ENCODE measurements around the gene SBNO2.
A peak's percentile ranks its signal among the peaks of the same experiment; 100 is the strongest.

The SBNO2 gene

GRCh38 chr19:1154731-1155351 lies 19.2 kb downstream of the SBNO2 start:
- peak; percentile 86 to 95 (median 93) for DNase-seq

GRCh38 chr19:1153891-1154730 lies 20.0 kb downstream of the SBNO2 start:
- no peak for DNase-seq

DNA sequence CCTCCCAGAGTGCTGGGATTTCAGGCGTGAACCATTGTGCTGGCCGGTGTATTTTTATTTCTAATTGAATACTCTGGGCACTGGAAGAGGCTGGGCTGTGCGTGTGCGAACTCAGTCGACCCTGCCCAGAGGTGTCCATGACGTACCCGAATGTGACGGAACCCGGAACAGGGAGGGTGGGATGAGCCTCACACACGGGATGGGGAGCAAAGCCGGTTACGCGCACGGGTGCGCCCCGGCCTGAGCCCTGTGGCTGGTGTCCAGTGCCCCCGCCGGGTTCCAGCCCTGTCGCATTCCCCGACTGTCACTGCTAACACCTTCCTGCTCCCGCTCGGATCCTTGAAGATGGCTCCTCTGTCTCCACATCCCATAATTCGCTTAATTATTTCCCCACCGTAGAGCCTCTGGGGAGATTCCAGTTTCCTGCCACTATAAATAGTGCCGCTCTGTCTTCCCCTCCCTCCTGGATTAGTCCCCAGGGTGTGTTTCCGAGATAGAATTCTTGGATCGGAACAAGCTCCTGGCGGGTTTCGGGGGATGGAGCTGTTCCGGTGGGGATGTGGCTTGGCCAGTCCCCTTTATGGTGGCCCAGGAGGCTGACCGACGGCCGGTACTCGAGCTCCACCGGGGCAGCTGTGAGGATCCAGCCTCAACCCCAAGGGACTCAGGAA lies 22.0 kb downstream of the SBNO2 start:
- DNase-seq, result no peak

DNA sequence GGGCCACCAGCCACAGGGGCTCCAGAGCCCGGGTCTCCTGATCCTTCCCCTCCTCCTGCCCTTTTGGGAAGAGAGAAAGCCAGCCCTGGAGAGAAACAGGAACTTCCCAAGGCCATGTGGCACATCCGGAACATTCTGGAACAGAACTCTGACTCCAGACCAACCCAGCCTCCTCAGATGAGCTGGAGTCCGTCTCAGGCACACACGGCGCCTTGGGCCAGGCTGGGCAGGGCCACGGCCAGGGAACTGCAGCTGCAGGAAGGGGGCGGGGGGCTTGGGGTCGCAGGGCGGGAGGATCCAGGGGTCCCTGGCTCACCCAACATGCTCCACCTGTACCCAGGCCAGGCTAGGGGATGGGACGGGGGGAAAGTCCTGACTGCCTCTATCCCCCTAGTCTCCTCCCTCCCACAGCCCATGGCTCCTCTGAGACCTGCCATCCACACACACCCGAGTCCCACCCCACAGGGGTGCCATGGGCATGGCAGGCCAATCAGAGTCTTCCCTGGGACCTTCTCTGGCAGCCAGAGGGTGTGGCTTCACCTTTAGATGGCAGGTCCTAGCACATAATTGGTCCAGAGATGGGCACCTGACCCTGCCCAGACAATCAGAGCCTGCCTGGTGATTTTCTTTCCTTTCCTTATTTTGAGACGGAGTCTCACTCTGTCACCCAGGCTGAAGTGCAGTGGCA lies 22.9 kb downstream of the SBNO2 start:
- peak in 2 of 4 experiments; percentile 34 to 42 for DNase-seq

GRCh38 chr19:1150333-1151036 lies 23.6 kb downstream of the SBNO2 start:
- no peak for DNase-seq

DNA sequence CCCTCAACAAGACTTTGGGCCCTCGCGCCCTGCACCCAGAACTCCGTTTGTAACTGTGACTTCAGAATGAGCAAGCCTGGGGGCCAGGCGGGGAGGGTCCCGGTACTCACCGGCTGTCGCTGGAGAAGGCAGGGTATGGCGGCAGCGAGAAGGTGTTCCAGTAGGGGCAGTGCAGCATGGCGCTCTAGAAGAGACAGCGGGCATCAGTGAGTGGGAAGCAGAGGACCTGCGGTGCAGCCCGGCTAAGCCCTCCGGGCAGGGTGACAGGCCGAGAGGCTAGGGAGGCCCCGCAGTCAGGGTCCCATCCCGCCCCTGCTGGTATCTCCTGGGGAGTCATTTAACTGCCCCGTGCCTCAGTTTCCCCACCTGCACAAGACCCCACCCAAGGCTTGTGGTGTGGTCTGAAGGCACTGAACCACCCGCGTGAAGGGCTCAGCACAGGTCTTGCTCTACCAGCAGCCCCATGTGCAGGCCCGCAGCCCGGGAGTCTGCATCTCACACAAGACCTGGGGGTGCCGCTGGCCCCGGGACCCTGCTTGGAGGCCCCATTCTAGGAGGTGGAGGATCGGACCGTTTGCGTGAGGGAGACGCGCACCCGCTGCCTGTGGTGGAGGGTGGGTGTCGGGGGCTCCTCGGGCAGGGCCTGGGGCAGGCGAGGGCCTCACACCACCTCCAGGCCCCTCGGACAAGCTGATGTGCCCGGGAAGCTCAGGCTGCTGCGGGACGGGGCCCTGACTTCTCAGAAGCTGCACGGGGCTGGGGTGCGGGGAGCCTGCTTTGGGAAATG lies 24.6 kb downstream of the SBNO2 start:
- no peak for DNase-seq

DNA sequence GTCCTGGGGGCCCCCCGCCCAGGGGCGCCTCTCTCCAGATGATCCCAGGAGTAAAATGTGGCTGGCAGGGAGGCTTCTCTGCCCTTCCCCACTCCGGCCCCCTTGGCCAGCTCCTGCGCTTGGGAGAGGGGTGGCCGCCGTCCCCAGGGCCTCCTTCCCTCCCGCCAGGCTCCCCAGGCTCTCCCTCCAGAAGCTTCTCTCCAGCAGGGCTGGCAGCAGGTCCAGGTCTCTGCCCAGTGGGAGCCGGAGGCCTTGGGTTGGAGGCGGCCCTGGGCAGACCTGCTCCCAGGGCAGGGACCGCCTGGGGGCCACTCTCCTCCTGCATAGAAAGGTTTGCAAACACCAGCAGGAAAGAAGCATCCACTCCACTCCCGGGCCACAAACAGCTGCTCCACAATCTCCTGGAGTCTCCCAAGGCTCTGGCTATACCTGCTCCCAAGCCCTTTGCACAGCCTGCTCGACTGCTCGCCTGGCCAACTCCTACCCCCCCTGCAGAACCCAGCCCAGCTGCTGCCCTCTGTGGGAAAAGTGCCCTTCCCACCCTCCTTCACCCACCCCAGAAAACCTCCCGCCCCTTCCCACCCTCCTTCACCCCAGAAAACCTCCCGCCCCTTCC lies 26.0 kb downstream of the SBNO2 start:
- DNase-seq, result no peak

- no peak for DNase-seq
Measured at GRCh38 chr19:1146858-1147780, 26.9 kb downstream of the SBNO2 start.

DNA sequence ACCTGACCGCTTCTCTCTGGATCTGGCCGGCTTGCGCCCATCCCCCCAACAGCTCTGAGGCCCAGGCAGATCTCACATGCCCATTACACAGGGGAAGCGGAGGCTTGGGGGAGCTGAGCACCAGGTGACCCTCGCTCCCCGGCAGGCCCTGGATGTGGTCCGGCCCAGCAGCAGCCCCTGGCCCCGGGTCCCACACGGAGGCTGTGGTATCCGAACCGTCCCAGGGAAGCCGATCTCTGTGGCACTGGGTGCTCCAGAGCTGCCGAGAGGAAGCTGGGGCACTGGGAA lies 27.7 kb downstream of the SBNO2 start:
- DNase-seq, result no peak

GRCh38 chr19:1145635-1146411 lies 28.2 kb downstream of the SBNO2 start:
- DNase-seq, result no peak

DNA sequence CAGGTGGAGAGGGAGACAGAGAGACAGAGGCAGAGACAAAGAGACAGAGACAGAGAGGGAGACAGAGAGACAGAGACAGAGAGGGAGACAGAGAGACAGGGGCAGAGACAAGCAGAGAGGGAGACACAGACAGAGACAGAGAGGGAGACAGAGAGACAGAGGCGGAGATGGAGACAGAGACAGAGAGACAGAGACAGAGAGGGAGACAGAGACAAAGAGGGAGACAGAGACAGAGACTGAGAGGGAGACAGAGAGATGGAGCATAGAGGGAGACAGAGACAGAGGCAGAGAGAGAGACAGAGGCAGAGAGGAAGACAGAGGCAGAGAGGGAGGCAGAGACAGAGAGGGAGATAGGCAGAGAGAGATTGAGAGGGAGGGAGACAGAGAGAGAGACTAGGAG lies 29.3 kb downstream of the SBNO2 start:
- DNase-seq, result no peak

DNA sequence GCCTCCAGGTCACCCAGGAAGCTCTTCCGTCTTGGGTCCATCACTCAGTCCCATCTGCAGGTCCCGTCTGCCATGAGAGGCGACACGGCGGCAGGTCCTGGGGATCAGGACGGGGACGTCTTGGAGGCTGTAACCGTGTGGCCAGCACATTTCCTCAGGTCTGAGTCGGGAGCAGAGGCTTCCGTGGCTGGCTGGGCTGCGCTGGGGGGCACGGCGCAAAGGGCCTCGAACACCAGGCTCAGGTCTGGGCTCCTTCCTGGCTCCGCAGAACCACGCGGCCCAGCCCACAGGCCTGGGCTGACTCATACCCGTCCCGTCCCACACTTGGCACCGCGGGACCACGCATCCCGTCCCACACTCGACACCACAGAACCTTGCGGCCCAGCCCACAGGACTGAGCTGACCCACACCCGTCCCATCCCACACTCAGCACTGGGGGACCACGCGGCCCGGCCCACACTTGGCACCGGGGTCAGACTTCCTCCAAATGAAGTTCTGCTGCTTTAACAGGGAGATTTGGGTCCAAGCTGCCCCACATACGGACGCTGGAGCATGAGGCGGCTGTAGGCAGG lies 30.2 kb downstream of the SBNO2 start:
- DNase-seq, result no peak

GRCh38 chr19:1141944-1142343 lies 32.1 kb downstream of the SBNO2 start:
- no peak for DNase-seq

- DNase-seq, result peak in 3 of 4 experiments; percentile 20 to 42 (median 36)
Measured at GRCh38 chr19:1140272-1141027, 33.6 kb downstream of the SBNO2 start.

GRCh38 chr19:1139126-1139525 lies 34.9 kb downstream of the SBNO2 start:
- DNase-seq, result no peak

DNA sequence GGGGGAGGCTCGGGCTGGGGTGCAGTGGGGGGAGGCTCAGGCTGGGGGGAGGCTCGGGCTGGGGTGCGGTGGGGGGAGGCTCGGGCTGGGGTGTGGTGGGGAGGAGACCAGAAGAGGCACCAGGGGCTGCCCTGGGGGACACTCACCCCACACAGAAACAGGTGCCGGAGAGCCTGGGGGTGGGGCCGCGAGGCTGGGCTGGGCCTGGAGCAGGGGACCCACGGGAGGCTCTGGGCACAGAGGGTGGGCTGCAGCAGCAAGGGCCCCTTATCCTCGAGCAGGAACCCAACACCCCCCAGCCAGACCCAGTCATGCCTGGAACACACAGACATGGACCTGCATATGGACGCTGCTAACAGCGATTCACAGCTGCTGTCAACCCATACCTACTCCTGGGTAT lies 35.9 kb downstream of the SBNO2 start:
- no peak for DNase-seq

- no peak for DNase-seq
Measured at GRCh38 chr19:1136621-1137317, 37.3 kb downstream of the SBNO2 start.

DNA sequence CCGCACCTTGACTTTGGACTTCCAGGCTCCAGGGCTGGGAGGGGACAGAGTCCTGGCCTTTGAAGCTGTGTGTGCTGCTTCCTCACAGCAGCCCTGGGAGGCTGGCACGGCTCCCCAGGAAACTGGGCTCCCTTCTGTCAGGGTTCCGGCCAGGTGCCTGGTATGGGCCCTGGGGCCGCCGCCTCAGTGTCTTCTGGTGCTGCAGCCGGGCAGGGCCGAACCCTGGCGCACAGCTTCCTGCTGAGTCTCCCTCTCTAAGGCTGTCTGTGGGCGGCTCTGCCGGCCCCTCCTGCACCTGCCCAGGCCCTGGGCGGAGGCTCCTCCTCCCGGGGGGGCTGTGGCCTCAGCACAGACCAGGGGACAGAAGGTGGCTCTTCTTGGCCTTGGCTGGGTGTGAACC lies 37.9 kb downstream of the SBNO2 start:
- no peak for DNase-seq
